Stimulated activated effector memory CD8-positive, alpha-beta T cell treated with anti-CD3 and anti-CD28 coated beads, Interleukin-12 subunit alpha, Interleukin-12 subunit beta, amount 100 ng/mL, for 72 hours (primary cell): Measurements from ENCODE around the gene WFDC10B.
"Not testable (repeated sequence)": the region's sequence is repeated elsewhere in the genome, so short reads cannot be mapped to it uniquely, and the experiment has no call there.

Source experiments
- ATAC-seq: fragments of 150-1000 bp; cut with Tn5 transposase; 2 replicates; pipeline ENCODE4 v1.10.0; 2021
- DNase-seq, 2 donors: peaks; one replicate each; pipeline ENCODE4 v3.0.0; 2021 to 2022; ENCODE audit warnings: low spot score in 2 of 2
- H3K27ac Mint-ChIP-seq: one replicate; pipeline ENCODE4 v1.8.0; 2022; ENCODE audit warnings: mild to moderate bottlenecking, mixed read lengths
- H3K36me3 Mint-ChIP-seq: one replicate; pipeline ENCODE4 v1.8.0; 2022; ENCODE audit warnings: mild to moderate bottlenecking, mixed read lengths
- H3K4me1 Mint-ChIP-seq: one replicate; pipeline ENCODE4 v1.8.0; 2022; ENCODE audit warnings: mixed read lengths
- H3K4me3 Mint-ChIP-seq: one replicate; pipeline ENCODE4 v1.8.0; 2022; ENCODE audit warnings: mild to moderate bottlenecking, mixed read lengths
- H3K9me3 Mint-ChIP-seq: one replicate; pipeline ENCODE4 v1.8.0; 2022; ENCODE audit warnings: mixed read lengths

WFDC10B gene

DNA sequence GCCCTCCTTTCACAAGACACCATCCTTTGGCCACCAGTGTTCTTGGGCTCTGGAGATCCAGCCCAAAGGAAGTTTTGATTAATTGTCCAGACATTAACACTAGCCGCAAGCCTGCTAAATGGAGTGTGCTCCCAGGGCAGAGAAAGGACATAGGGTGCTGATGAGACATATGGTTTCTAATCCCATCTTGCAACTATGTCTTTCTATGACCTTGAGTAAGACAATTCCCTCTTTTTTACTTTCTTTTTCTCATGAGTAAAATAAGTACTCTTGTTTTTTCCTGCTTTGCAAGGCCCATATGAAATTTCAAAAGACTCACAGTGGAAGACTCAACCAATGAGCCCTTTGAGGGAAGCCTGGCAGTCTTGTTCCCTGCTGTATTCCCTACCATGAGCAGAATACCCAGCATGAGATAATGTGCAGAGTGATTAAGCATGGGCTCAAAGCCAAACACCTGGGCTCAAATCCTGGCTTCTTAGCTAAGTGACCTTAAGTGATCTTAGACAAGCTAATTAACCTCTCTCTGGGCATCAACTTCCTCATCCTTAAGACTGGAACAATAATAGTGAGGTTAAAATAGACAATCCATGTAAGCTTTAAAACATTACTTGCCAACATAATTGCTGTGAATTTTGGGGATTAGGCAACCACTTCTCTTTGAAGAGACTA, at the start of gene WFDC10B:
Gene WFDC10B (minus strand): TSS at position 51 of the 669 bp plus-strand sequence. CDS start 19,027 bp downstream, outside the sequence.
- H3K4me3 Mint-ChIP-seq = no peak within 1 kb of the TSS
- H3K4me1 Mint-ChIP-seq = no peaks in the 10 kb centered on the region
- H3K27ac Mint-ChIP-seq = no peak within 1 kb of the TSS
- H3K9me3 Mint-ChIP-seq = no peaks in the 10 kb centered on the region
- H3K36me3 Mint-ChIP-seq = no peaks in the 10 kb centered on the region
- no peak for ATAC-seq
- DNase-seq = no peak

DNA sequence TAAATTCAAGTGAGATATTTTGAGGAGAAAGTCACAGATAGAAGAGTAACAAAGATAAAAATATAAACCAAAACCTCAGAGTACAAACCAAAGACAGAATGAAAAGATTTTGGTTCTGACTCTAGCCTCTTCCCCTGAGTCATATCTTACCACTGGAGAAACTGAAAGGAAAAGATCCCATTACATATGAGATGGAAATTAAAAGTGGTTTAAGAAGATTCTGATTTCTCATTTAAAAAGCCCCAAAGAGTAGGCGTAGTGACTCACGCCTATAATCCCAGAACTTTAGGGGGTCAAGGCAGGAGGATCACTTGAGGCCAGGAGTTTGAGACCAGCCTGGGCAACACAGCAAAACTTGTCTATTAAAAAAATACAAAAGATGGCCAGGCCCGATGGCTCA, 47.9 kb upstream of the WFDC10B start:
- H3K4me3 Mint-ChIP-seq = no peak overlapping the region
- no peak for DNase-seq
- no peaks in the 10 kb centered on the region for H3K36me3 Mint-ChIP-seq
- H3K4me1 Mint-ChIP-seq = peaks cover 7% of the 10 kb centered on the region
- no peaks in the 10 kb centered on the region for H3K9me3 Mint-ChIP-seq
- no peak overlapping the region for H3K27ac Mint-ChIP-seq
- peak; percentile 89 for ATAC-seq

DNA sequence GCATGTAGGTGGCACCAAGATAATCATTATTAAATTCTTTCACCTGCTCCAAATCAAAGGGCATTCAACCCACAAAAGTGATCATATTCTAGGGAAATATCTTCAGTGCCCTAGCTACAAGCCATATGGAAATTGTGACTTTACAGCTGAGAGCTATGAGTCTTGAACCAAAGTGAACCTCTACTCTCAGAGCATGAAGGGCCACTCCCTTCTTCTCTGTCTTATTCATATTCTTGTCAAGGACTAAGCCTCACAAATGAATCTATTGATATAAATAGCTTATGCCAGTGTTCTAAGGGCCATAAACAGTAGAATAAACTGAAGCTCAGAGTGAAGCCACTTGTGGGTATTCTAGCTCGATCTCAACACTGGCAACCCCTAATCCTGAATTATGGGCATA, 46.9 kb upstream of the WFDC10B start:
- peak; percentile 67 for ATAC-seq
- no peak overlapping the region for H3K27ac Mint-ChIP-seq
- no peak for DNase-seq
- no peaks in the 10 kb centered on the region for H3K36me3 Mint-ChIP-seq
- no peaks in the 10 kb centered on the region for H3K9me3 Mint-ChIP-seq
- H3K4me1 Mint-ChIP-seq = peaks cover 7% of the 10 kb centered on the region
- H3K4me3 Mint-ChIP-seq = no peak overlapping the region

DNA sequence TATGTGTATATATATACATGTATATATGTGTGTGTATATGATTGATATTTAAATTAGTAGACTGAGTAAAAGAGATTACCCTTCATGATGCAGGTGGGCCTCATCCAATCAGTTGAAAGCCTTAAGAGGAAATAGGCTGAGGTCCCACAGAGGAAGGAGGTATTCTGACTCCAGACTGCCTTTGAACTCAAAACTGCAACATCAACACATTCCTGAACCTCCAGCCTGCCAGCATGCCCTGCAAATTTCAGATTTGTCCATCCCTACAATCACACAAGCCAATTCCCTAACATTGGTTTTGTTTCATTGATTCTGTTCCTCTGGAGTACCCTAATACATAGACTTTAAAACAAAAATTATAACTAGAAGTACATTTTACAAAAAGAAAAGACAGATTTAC, 40.2 kb upstream of the WFDC10B start:
- H3K4me3 Mint-ChIP-seq = no peak overlapping the region
- DNase-seq (no peak), ATAC-seq (no peak)
- no peaks in the 10 kb centered on the region for H3K4me1 Mint-ChIP-seq
- H3K27ac Mint-ChIP-seq = no peak overlapping the region
- H3K36me3 Mint-ChIP-seq = no peaks in the 10 kb centered on the region
- no peaks in the 10 kb centered on the region for H3K9me3 Mint-ChIP-seq

DNA sequence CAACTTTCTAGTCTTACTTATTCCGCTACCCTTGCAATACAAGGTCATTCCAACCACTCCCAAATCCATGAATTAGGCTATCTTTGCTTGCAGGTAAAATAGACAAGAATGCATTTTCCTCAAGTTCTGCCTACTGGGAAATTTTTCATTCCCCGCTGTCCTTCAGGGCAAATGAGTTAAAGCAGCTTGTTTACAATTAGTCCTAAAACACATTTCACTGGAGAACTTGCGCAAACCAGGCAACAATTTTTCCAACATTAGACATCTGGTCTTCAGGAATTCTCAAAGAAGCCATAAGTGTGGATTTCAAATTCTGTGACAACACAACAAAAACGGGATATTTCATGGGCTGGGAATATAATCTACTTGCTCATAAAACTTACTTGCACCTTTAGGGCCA, 37.8 kb upstream of the WFDC10B start:
- ATAC-seq (no peak), DNase-seq (no peak)
- Mint-ChIP-seq H3K4me1 (no peaks in the 10 kb centered on the region), H3K27ac (no peak overlapping the region), H3K9me3 (no peaks in the 10 kb centered on the region), H3K4me3 (no peak overlapping the region), H3K36me3 (no peaks in the 10 kb centered on the region)

DNA sequence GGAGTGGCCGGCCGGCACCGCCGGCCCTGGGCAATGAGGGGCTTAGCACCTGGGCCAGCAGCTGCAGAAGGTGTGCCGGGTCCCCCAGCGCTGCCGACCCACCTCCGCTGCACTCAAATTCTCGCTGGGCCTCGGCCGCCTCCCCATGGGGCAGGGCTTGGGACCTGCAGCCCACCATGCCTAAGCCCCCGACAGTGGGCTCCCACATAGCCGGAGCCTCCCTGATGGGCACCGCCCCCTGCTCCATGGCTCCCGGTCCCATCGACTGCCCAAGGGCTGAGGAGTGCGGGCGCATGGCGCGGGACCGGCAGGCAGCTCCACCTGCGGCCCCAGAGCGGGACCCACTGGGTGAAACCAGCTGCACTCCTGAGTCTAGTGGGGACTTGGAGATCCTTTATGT, 31.2 kb upstream of the WFDC10B start:
- H3K9me3 Mint-ChIP-seq = peaks cover 10% of the 10 kb centered on the region
- no peak overlapping the region for H3K4me3 Mint-ChIP-seq
- DNase-seq (no peak), ATAC-seq (no peak)
- no peak overlapping the region for H3K27ac Mint-ChIP-seq
- H3K4me1 Mint-ChIP-seq = no peaks in the 10 kb centered on the region
- H3K36me3 Mint-ChIP-seq = no peaks in the 10 kb centered on the region

DNA sequence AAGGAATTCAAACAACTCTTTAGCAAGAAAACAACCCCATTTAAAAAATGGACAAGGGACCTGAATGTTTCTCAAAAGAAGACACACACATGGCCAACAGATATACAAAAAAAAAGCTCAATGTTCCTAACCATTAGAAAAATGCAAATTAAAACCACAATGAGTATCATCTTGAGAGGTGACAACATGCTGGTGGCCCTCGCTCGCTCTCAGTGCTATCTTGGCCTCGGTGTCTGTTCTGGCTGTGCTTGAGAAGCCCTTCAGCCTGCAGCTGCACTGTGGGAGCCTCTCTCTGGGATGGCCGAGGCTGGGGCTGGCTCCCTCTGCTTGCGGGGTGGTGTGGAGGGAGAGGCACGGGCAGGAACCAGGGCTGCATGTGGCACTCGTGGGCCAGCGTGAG, 30.7 kb upstream of the WFDC10B start:
- Mint-ChIP-seq H3K4me3 (no peak overlapping the region), H3K27ac (no peak overlapping the region), H3K4me1 (no peaks in the 10 kb centered on the region), H3K36me3 (no peaks in the 10 kb centered on the region), H3K9me3 (peaks cover 13% of the 10 kb centered on the region)
- DNase-seq (no peak), ATAC-seq (no peak)

DNA sequence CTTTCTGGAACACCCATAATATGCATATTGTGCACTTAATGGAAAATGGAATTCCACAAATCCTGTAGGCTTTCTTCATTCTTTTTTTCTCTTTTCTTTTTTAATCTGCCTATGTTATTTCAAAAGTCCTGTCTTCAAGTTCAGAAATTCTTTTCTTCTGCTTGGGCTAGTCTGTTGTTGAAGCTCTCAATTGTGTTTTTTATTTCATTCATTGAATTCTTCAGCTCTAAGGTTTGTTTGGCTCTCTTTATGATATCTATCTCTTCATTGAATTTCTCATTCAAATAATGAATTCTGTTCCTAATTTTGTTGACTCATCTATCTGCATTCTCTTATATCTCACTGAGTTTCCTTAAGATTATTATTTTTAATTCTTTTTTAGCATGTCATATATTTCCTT, 27.4 kb upstream of the WFDC10B start:
- no peaks in the 10 kb centered on the region for H3K36me3 Mint-ChIP-seq
- no peak for DNase-seq
- ATAC-seq = no peak
- H3K27ac Mint-ChIP-seq = no peak overlapping the region
- H3K9me3 Mint-ChIP-seq = peaks cover 13% of the 10 kb centered on the region
- no peak overlapping the region for H3K4me3 Mint-ChIP-seq
- peaks cover 2% of the 10 kb centered on the region for H3K4me1 Mint-ChIP-seq

DNA sequence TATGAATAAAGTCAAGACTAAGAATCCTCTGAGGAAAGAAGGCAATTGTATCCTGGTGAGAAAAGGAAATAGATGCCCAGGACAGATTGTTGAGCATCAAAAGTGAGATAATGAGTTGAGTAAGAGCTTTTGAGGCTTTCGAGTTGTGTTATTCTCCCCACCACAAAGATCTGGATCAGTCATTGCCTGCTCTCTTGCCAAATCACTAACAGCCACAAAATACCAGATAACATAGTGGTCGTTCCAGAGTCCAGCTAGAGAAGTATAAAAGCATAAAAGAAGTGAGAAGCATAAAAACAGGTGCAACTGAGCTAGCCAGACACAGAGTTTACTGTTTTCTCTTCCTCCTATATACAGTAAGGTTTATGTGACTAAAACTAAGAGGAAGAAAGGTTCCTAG, 22.2 kb upstream of the WFDC10B start:
- Mint-ChIP-seq H3K27ac (no peak overlapping the region), H3K9me3 (peaks cover 8% of the 10 kb centered on the region), H3K36me3 (no peaks in the 10 kb centered on the region), H3K4me1 (peaks cover 7% of the 10 kb centered on the region), H3K4me3 (no peak overlapping the region)
- DNase-seq (no peak), ATAC-seq (peak; percentile 86)

DNA sequence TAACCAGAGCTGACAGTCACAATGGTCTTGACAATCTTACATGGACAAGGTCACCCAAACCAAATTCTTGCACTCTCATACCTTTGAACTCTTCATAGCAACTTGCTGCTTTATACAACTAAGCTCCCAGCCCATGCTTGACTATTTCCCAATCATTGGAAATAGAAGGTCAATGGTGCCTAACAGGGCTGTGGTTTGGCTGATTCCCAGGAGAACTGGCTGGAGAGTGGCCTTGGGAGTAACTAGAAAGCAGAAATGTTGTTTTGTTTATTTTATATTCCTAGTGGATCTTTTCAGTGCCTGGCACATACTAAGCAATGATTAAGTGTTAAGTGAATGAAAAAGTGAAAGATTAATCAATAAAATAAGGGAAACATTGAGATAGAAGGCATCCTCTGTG, 20.3 kb upstream of the WFDC10B start:
- H3K36me3 Mint-ChIP-seq = no peaks in the 10 kb centered on the region

DNA sequence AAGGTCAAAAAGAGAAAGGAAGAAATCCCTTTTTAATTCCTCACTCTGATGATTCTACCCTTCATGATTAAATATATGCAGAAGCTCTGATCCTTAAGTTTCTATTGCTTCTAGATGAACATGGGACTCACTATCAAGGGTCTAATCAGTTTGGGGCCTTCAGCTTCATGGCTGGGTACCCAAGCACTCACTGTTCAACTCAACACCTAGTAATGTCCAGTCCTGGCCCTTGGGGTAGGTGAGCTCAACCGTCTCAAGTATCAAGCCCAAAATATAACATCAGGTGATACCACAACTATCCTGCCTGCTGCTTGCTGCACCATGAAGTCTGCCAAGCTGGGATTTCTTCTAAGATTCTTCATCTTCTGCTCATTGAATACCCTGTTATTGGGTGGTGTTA, 17.2 kb upstream of the WFDC10B start, which contains the start of gene SPINT4:
Gene SPINT4 (plus strand): TSS at position 301 of the 400 bp plus-strand sequence. CDS start 21 bp downstream, at position 322.
- no peak within 1 kb of the TSS for H3K27ac Mint-ChIP-seq
- peaks cover 3% of the 10 kb centered on the region for H3K4me1 Mint-ChIP-seq
- H3K36me3 Mint-ChIP-seq = no peaks in the 10 kb centered on the region
- DNase-seq (no peak), ATAC-seq (no peak)
- no peak within 1 kb of the TSS for H3K4me3 Mint-ChIP-seq
- H3K9me3 Mint-ChIP-seq = peaks cover 2% of the 10 kb centered on the region

More for the DNA sequence above, 20.3 kb upstream of the WFDC10B start:
- DNase-seq (no peak), ATAC-seq (no peak)
- H3K27ac Mint-ChIP-seq = no peak overlapping the region
- H3K9me3 Mint-ChIP-seq = no peaks in the 10 kb centered on the region
- no peak overlapping the region for H3K4me3 Mint-ChIP-seq
- peaks cover 7% of the 10 kb centered on the region for H3K4me1 Mint-ChIP-seq

DNA sequence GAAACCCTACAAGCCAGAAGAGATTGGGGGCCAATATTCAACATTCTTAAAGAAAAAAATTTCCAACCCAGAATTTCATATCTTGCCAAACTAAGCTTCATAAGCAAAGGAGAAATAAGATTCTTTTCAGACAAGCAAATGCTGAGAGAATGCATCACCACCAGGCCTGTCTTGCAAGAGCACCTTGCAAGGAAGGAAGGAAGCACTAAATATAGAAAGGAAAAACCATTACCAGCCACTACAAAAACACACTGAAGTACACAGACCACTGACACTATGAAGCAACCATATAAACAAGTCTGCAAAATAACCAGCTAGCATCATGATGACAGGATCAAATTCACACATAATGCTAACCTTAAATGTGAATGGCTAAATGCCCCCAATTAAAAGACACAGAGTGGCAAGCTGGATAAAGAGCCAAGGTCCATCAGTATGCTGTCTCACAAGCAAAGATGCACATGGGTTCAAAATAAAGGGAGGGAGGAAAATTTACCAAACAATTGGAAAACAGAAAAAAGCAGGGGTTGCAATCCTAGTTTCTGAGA, 11.4 kb upstream of the WFDC10B start:
- not testable (repeated sequence) for ATAC-seq, H3K4me1 Mint-ChIP-seq, DNase-seq, H3K4me3 Mint-ChIP-seq, H3K27ac Mint-ChIP-seq, H3K9me3 Mint-ChIP-seq, H3K36me3 Mint-ChIP-seq

DNA sequence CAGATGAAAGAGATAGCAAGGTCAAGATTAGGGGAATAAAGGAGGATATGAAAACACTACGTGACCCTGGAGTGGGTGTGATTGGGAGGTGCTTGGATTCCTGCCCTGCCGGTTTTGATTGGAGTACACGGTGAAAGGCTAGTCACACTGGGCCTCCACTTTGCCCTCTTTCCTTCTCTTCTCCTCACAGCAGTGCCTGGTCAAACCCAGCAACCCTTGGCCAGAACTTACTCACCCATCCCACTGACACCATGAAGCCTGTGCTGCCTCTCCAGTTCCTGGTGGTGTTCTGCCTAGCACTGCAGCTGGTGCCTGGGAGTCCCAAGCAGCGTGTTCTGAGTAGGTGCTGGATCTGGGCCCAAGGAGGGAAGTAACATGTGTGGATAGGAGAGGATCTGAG, 2.9 kb downstream of the WFDC10B start, which contains the start of gene WFDC13:
Gene WFDC13 (plus strand): TSS at position 166 of the 400 bp plus-strand sequence. CDS start 86 bp downstream, at position 252.
- no peak for ATAC-seq
- no peaks in the 10 kb centered on the region for H3K4me1 Mint-ChIP-seq
- no peak for DNase-seq
- no peak within 1 kb of the TSS for H3K27ac Mint-ChIP-seq
- H3K36me3 Mint-ChIP-seq = no peaks in the 10 kb centered on the region
- no peak within 1 kb of the TSS for H3K4me3 Mint-ChIP-seq
- no peaks in the 10 kb centered on the region for H3K9me3 Mint-ChIP-seq

DNA sequence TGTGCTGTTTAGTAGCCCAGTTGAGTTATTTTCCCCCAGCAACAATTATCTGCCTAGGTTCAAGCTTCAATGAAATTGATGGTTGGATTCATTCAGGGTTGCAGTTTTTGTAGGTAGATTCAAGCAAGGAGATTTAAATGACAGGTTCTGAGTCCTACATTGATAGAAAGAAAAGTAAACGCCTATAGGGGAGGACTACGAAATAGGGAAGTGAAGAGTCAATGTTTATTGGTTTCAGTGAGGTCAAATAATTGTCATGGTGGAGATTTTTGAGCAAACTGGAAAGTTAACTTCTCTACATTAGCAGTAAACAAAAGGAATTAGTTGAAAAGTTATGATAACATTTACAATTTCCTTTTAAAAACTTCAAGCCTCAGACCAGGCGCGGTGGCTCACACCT, 3.7 kb downstream of the WFDC10B start:
- no peak overlapping the region for H3K27ac Mint-ChIP-seq
- no peak for DNase-seq
- no peaks in the 10 kb centered on the region for H3K36me3 Mint-ChIP-seq
- H3K9me3 Mint-ChIP-seq = no peaks in the 10 kb centered on the region
- no peak for ATAC-seq
- H3K4me3 Mint-ChIP-seq = no peak overlapping the region
- no peaks in the 10 kb centered on the region for H3K4me1 Mint-ChIP-seq

DNA sequence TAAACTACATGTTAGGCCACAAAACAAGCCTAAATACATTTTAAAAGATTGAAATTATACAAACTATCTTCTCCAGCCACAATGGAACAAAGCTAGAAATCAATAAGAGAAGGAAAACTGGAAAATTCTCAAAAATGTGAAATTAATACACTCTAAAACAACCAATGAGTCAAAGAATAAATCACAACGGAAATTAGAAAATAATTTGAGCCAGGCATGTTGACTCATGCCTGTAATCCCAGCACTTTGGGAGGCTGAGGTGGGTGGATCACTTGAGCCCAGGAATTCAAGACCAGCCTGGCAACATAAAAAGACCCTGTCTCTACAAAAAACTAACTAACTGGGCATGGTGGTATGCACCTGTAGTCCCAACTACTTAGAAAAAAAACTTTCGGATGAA, 9.3 kb downstream of the WFDC10B start:
- Mint-ChIP-seq H3K9me3 (no peaks in the 10 kb centered on the region), H3K4me1 (no peaks in the 10 kb centered on the region), H3K4me3 (no peak overlapping the region), H3K27ac (no peak overlapping the region), H3K36me3 (no peaks in the 10 kb centered on the region)
- no peak for DNase-seq
- no peak for ATAC-seq

DNA sequence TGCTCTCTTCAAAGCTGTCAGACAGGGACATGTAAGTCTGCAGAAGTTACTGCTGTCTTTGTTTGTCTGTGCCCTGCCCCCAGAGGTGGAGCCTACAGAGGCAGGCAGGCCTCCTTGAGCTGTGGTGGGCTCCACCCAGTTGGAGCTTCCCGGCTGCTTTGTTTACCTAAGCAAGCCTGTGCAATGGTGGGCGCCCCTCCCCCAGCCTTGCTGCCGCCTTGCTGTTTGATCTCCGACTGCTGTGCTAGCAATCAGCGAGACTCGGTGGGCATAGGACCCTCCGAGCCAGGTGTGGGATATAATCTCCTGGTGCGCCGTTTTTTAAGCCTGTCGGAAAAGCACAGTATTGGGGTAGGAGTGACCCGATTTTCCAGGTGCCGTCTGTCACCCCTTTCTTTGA, 11.5 kb downstream of the WFDC10B start:
- not testable (repeated sequence) for DNase-seq

More for the DNA sequence above, 11.5 kb downstream of the WFDC10B start:
- H3K4me1 Mint-ChIP-seq, H3K27ac Mint-ChIP-seq, ATAC-seq, H3K4me3 Mint-ChIP-seq, H3K36me3 Mint-ChIP-seq, H3K9me3 Mint-ChIP-seq: not testable (repeated sequence)
